HepG2 (cell line): ENCODE data around the gene FRMD1. TPM values are rescaled to one million over a fixed set of nuclear protein-coding genes. Genes with fewer than 3 reads are reported as not detected.

Source experiments
- ATAC-seq: fragments of 200-7000 bp; cut with Tn5 transposase; 3 replicates; pipeline ENCODE4 v1.9.1; 2020; ENCODE audit warnings: mild to moderate bottlenecking, moderate library complexity
- BruUV-seq: library from RNA; stranded (reverse); fragments of 400-500 nt; replicated peaks from 2 replicates; lab custom pipeline; 2021; lab: Mats Ljungman, UMichigan
- CTCF ChIA-PET: fragments of 300-600 bp; formaldehyde crosslinking; extraction: SDS; loops from one replicate; lab custom pipeline; 2021; ENCODE audit warnings: low total read pairs, inconsistent platforms, low intra/inter-chr PET ratio; lab: Yijun Ruan, JAX
- POLR2A ChIA-PET: fragments of 350-600 bp; sonication (Branson Sonifier 250); formaldehyde crosslinking; loops from one replicate; lab custom pipeline; 2020; ENCODE audit warnings: antibody characterized with exemption, inconsistent platforms; lab: Yijun Ruan, JAX
- DNase-seq: peaks from one replicate; pipeline ENCODE4 v3.0.0-alpha.2; 2015; ENCODE audit warnings: low spot score
- FAIRE-seq: peaks from 3 replicates; lab custom pipeline; 2011; peaks lifted over from hg19 to GRCh38; lab: Jason Lieb, UNC
- H2AFZ ChIP-seq: one replicate; pipeline ENCODE4 v1.6.1; 2011; ENCODE audit warnings: low read length, inconsistent platforms
- H3K27ac ChIP-seq: fragments of 300-600 bp; 3 replicates; pipeline ENCODE4 v1.8.0; 2011; ENCODE audit warnings: mixed run types, mild to moderate bottlenecking, mixed read lengths, low read length, inconsistent platforms; ENCODE audit not compliant: insufficient read depth; ENCODE audit errors: extremely low read length
- H3K27me3 ChIP-seq, 2 experiments: fragments of 200-600 bp in 1 of 2; 2 replicates in 1 of 2; 3 replicates in 1 of 2; pipeline versions ENCODE4 v1.6.0 to v1.8.0; 2011; ENCODE audit warnings: low read length in 2 of 2, mild to moderate bottlenecking in 2 of 2, moderate library complexity in 2 of 2, inconsistent platforms in 1 of 2; ENCODE audit not compliant: insufficient read depth in 2 of 2, control insufficient read depth in 1 of 2
- H3K36me3 ChIP-seq, 2 experiments: fragments of 200-600 bp in 1 of 2; replicated peaks in 1 of 2; 2 replicates in 1 of 2; 3 replicates in 1 of 2; pipeline versions ENCODE4 v1.5.1 to v1.8.0; 2011; ENCODE audit warnings: low read length in 2 of 2, inconsistent platforms in 1 of 2; ENCODE audit not compliant: insufficient read depth in 2 of 2, control insufficient read depth in 1 of 2
- H3K4me1 ChIP-seq: 2 replicates; pipeline ENCODE4 v1.5.1; 2012; ENCODE audit warnings: low read length, inconsistent platforms; ENCODE audit not compliant: insufficient read depth
- H3K4me2 ChIP-seq: 2 replicates; pipeline ENCODE4 v1.6.0; 2011; ENCODE audit warnings: low read depth, low read length, inconsistent platforms
- H3K4me3 ChIP-seq, 3 experiments: fragments of 200-600 bp in 1 of 3; sonication (generic), shearing (Covaris generic) in 1 of 3; replicated peaks in 1 of 3; 2 replicates each; pipeline ENCODE4 v1.5.1; 2011 to 2016; ENCODE audit warnings: low read length in 3 of 3, inconsistent platforms in 2 of 3, low read depth in 2 of 3, mild to moderate bottlenecking in 2 of 3, control low read depth in 1 of 3, mixed read lengths in 1 of 3; ENCODE audit not compliant: insufficient read depth in 1 of 3
- H3K79me2 ChIP-seq: one replicate; pipeline ENCODE4 v1.6.1; 2011; ENCODE audit warnings: low read length, inconsistent platforms; ENCODE audit not compliant: insufficient read depth
- H3K9ac ChIP-seq: 2 replicates; pipeline ENCODE4 v1.6.0; 2011; ENCODE audit warnings: mild to moderate bottlenecking, low read depth, low read length, inconsistent platforms; ENCODE audit not compliant: insufficient read depth
- H3K9me3 ChIP-seq: 2 replicates; pipeline ENCODE4 v1.5.1; 2012; ENCODE audit warnings: mild to moderate bottlenecking, low read length
- H4K20me1 ChIP-seq: 2 replicates; pipeline ENCODE4 v1.6.0; 2011; ENCODE audit warnings: inconsistent platforms, mild to moderate bottlenecking, low read length, moderate library complexity; ENCODE audit not compliant: insufficient read depth
- MLLT10 ChIP-seq: sonication (generic); formaldehyde crosslinking; IDR thresholded peaks from 2 replicates; pipeline ENCODE4 v1.4.0; 2020; ENCODE audit warnings: missing genetic modification reagents
- MYC ChIP-seq: sonication (generic); formaldehyde crosslinking; IDR thresholded peaks from 2 replicates; pipeline ENCODE4 v1.9.0; 2021; ENCODE audit warnings: missing genetic modification reagents, borderline replicate concordance
- RBM22 ChIP-seq: fragments of 200-400 bp; formaldehyde crosslinking; optimal IDR thresholded peaks from 2 replicates; pipeline ENCODE3; 2017; ENCODE audit warnings: mild to moderate bottlenecking, low read length, moderate library complexity
- ZNF101 ChIP-seq: sonication (generic); formaldehyde crosslinking; IDR thresholded peaks from 2 replicates; pipeline ENCODE4 v1.4.0; 2020; ENCODE audit warnings: mild to moderate bottlenecking, low read depth, missing genetic modification reagents, borderline replicate concordance
- WGBS: methylation state at CpG from one replicate; pipeline ENCODE4 v1.1.6; 2017; ENCODE audit warnings: low lambda C conversion rate; 5-methylcytosine and 5-hydroxymethylcytosine counted together
- in situ Hi-C: cut with HindIII; loops from 2 replicates; pipeline ENCODE4 v1.10.0; 2017; ENCODE audit warnings: low pct_unique_long_range_greater_than_20kb; ENCODE audit not compliant: extremely low pct_ligation_motif_present
- intact Hi-C: fragments of 100-400 bp; cut with micrococcal nuclease; formaldehyde crosslinking; loops from one replicate; pipeline ENCODE4 v1.10.0; 2022; ENCODE audit not compliant: unreplicated experiment
- polyA plus RNA-seq, 8 experiments: library from polyadenylated mRNA; depleted of rRNA in 3 of 8; stranded (reverse) in 7 of 8; unstranded in 1 of 8; fragments of >200 nt; fragmentation: Illumina TruSeq in 4 of 8; extraction: Trizol in 4 of 8; gene quantifications; 2 replicates each; pipeline versions ENCODE4 v1.2.1 to v1.2.3, GENCODE V29; 2011 to 2016; ENCODE audit warnings: low read depth in 4 of 8, missing spikeins in 1 of 8, mixed read lengths in 1 of 8; ENCODE audit not compliant: insufficient read depth in 1 of 8
- total RNA-seq, 5 experiments: library from RNA; depleted of rRNA; stranded (reverse); fragments of >200 nt; fragmentation: Illumina TruSeq; extraction: Trizol; gene quantifications; 2 replicates each; pipeline ENCODE4 v1.2.3, GENCODE V29; 2016; ENCODE audit warnings: low read depth in 1 of 5
- TF ChIP-seq, protein P1 (sequence below): sonication (generic); formaldehyde crosslinking; IDR thresholded peaks from 2 replicates; pipeline ENCODE4 v1.4.0; 2020; ENCODE audit warnings: mild to moderate bottlenecking, missing genetic modification reagents
- TF ChIP-seq, protein P2 (sequence below): sonication (generic); formaldehyde crosslinking; IDR thresholded peaks from 2 replicates; pipeline ENCODE4 v1.4.0; 2020; ENCODE audit warnings: missing genetic modification reagents; ENCODE audit errors: not compliant biosample characterization

FRMD1 gene
- total and polyA plus RNA-seq, 2 of the 13 experiments (the other 11 are each of a cell fraction or from before 2014, with no cell fraction given) = 0.01 TPM; not detected in 1

DNA sequence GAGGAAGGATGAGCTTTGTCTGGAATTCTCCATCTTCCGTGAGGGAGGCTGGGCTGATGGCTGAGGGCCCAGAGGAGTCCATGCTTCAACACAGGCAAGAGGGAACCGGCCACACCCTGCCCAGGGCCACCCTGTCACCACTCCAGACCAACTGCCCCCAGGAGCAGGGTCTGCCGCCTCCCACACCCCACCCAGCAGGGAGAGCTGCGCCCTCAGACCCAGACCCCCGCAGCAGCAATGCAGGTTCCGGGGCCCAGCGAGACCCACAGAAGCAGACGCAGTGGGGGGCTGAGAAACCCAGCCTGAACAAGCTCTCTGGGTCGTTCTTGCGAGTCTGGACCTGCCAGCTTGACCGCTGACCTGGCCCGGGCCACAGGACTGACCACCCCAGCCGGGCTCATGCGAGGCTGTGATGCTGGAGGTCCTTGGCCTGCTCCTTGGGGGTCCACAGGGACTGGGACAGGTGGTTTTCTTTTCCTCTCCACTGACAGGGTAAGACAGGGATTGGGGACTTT is 25.0 kb downstream of the FRMD1 start:
- TF ChIP-seq MLLT10 (no peak), ZNF101 (CRISPR knock-in tag) (no peak), MYC (CRISPR knock-in tag) (peak; percentile 10; the same call in 1 of the 2 replicates), RBM22 (no peak)
- TF ChIP-seq, protein P1, sequence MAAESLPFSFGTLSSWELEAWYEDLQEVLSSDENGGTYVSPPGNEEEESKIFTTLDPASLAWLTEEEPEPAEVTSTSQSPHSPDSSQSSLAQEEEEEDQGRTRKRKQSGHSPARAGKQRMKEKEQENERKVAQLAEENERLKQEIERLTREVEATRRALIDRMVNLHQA (CRISPR knock-in tag) = no peak
- TF ChIP-seq, protein P2, sequence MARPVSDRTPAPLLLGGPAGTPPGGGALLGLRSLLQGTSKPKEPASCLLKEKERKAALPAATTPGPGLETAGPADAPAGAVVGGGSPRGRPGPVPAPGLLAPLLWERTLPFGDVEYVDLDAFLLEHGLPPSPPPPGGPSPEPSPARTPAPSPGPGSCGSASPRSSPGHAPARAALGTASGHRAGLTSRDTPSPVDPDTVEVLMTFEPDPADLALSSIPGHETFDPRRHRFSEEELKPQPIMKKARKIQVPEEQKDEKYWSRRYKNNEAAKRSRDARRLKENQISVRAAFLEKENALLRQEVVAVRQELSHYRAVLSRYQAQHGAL (CRISPR knock-in tag) = no peak
- TF ChIP-seq, all 625 proteins: peak for 1
- BruUV-seq = no TSS peak
- FAIRE-seq = no peak
- ChIA-PET CTCF (no interaction called here), POLR2A (no interaction called here)
- H4K20me1 ChIP-seq = no peaks in the 10 kb centered on the region
- H3K27me3 ChIP-seq = peaks cover 23 to 71% of the 10 kb centered on the region in 2 experiments
- in situ Hi-C loops (loop anchor here (10.0 kb wide), 1 partner anchor 81 kb away; no protein-coding TSS in a partner anchor), intact Hi-C loops (no loop called here)
- H3K9ac ChIP-seq = no peak overlapping the region
- H3K27ac ChIP-seq = no peak overlapping the region
- no peak for DNase-seq
- H3K4me3 ChIP-seq = no peak overlapping the region
- no peaks in the 10 kb centered on the region for H3K79me2 ChIP-seq
- no peaks in the 10 kb centered on the region for H3K36me3 ChIP-seq
- H3K4me2 ChIP-seq = no peak overlapping the region
- no peak for ATAC-seq
- 48% methylated on average over 7 of the region's 14 CpGs for WGBS
- H3K4me1 ChIP-seq = no peaks in the 10 kb centered on the region
- H2AFZ ChIP-seq = no peak overlapping the region
- H3K9me3 ChIP-seq = no peaks in the 10 kb centered on the region
